K562 (cell line): Measurements from ENCODE around the gene HP1BP3. TPM values are rescaled to one million over a fixed set of nuclear protein-coding genes. Genes with fewer than 3 reads are reported as not detected.

ENCODE experiments used
- ATF1 ChIP-seq, 2 experiments: fragments of 450-650 bp in 1 of 2; IDR thresholded peaks; 2 replicates each; pipeline ENCODE4 v1.6.1; 2016; ENCODE audit warnings: missing compliant biosample characterization in 1 of 2, missing genetic modification characterization in 1 of 2
- C11orf30 ChIP-seq: fragments of 450-650 bp; IDR thresholded peaks from 2 replicates; pipeline ENCODE4 v1.6.1; 2016; ENCODE audit warnings: low read depth, mild to moderate bottlenecking
- CAMTA2 ChIP-seq: fragments of 250-450 bp; sonication (Bioruptor Pico); conservative IDR thresholded peaks from 2 replicates; pipeline ENCODE4 v1.5.1; 2022
- CBFA2T2 ChIP-seq: fragments of 450-650 bp; conservative IDR thresholded peaks from 2 replicates; pipeline ENCODE4 v1.6.1; 2017; ENCODE audit warnings: mild to moderate bottlenecking
- CXXC5 ChIP-seq: fragments of 250-450 bp; sonication (Bioruptor Pico); IDR thresholded peaks from 2 replicates; pipeline ENCODE4 v1.8.0; 2022; ENCODE audit warnings: inconsistent platforms, mild to moderate bottlenecking, moderate library complexity
- E2F8 ChIP-seq: fragments of 450-650 bp; IDR thresholded peaks from 2 replicates; pipeline ENCODE4 v1.7.1; 2018; ENCODE audit warnings: mild to moderate bottlenecking, low read depth; ENCODE audit not compliant: partially characterized antibody
- EHMT2 ChIP-seq: fragments of 450-650 bp; IDR thresholded peaks from 2 replicates; pipeline ENCODE4 v1.6.1; 2018; ENCODE audit warnings: antibody characterized with exemption
- PRDM10 ChIP-seq: fragments of 450-650 bp; IDR thresholded peaks from 2 replicates; pipeline ENCODE4 v1.6.1; 2018; ENCODE audit not compliant: partially characterized antibody
- RBBP5 ChIP-seq: fragments of 200-600 bp; sonication (generic); IDR thresholded peaks from 2 replicates; pipeline ENCODE4 v1.6.1; 2012; ENCODE audit warnings: borderline replicate concordance, mild to moderate bottlenecking, low read length, control low read depth, inconsistent platforms; ENCODE audit not compliant: insufficient read depth, poor library complexity, severe bottlenecking
- RBFOX2 ChIP-seq: fragments of 200-400 bp; formaldehyde crosslinking; IDR thresholded peaks from 2 replicates; pipeline ENCODE4 v1.6.1; 2017; ENCODE audit warnings: low read depth, mild to moderate bottlenecking, low read length, moderate library complexity
- SAP30 ChIP-seq: fragments of 200-600 bp; sonication (generic); IDR thresholded peaks from 2 replicates; pipeline ENCODE4 v1.6.1; 2012; ENCODE audit warnings: borderline replicate concordance, low read depth, mild to moderate bottlenecking, moderate library complexity, low read length, control low read depth, inconsistent platforms; ENCODE audit not compliant: insufficient read depth, poor library complexity, severe bottlenecking
- TAL1 ChIP-seq: fragments of 450-650 bp; IDR thresholded peaks from 2 replicates; pipeline ENCODE4 v1.6.1; 2016; ENCODE audit warnings: mild to moderate bottlenecking
- ZBTB1 ChIP-seq: sonication (generic); formaldehyde crosslinking; IDR thresholded peaks from 2 replicates; pipeline ENCODE4 v1.8.1; 2023; ENCODE audit warnings: missing genetic modification reagents, low read depth, mild to moderate bottlenecking, borderline replicate concordance
- ZBTB17 ChIP-seq: fragments of 450-650 bp; formaldehyde crosslinking; IDR thresholded peaks from 2 replicates; pipeline ENCODE4 v1.4.0; 2020; ENCODE audit warnings: mild to moderate bottlenecking
- ZNF764 ChIP-seq: fragments of 250-450 bp; sonication (Bioruptor Pico); IDR thresholded peaks from 2 replicates; pipeline ENCODE4 v1.4.0; 2020; ENCODE audit warnings: low read depth, mild to moderate bottlenecking, moderate library complexity
- polyA plus RNA-seq, 8 experiments: library from polyadenylated mRNA; depleted of rRNA in 4 of 8; stranded (reverse) in 5 of 8; unstranded in 3 of 8; fragments of >200 nt; fragmentation: Nextera tagmentation in 2 of 8; fragmentation: Illumina TruSeq in 1 of 8; extraction: Ambion mirVana in 2 of 8; extraction: Trizol in 1 of 8; gene quantifications; 2 replicates each; pipeline versions ENCODE4 v1.2.1 to v1.2.3, GENCODE V29; 2011 to 2014; ENCODE audit warnings: inconsistent platforms in 1 of 8, missing spikeins in 1 of 8
- total RNA-seq, 7 experiments: library from RNA; depleted of rRNA in 6 of 7; stranded (reverse); fragments of >200 nt in 6 of 7; fragmentation: Illumina TruSeq in 2 of 7; extraction: Trizol in 2 of 7; gene quantifications; 2 replicates each; pipeline versions ENCODE4 v1.2.1 to v1.2.3, GENCODE V29; 2011 to 2021; ENCODE audit warnings: low replicate concordance in 1 of 7
- TF ChIP-seq, protein P1 (sequence below): fragments of 250-450 bp; sonication (Bioruptor Pico); IDR thresholded peaks from 2 replicates; pipeline ENCODE4 v1.4.0; 2020; ENCODE audit warnings: borderline replicate concordance
- TF ChIP-seq, protein P2 (sequence below): sonication (generic); formaldehyde crosslinking; IDR thresholded peaks from 2 replicates; pipeline ENCODE4 v1.8.0; 2022; ENCODE audit warnings: mild to moderate bottlenecking, missing genetic modification reagents

The HP1BP3 gene
- total and polyA plus RNA-seq, 9 of the 15 experiments (the other 6 are each of a cell fraction or from before 2014, with no cell fraction given) = 57.3 to 513 (median 240) TPM

- TF ChIP-seq PRDM10 (no peak), CXXC5 (CRISPR knock-in tag) (peak; percentile 78), E2F8 (no peak), SAP30 (peak; percentile 87), ZBTB17 (no peak), CAMTA2 (CRISPR knock-in tag) (no peak), ZNF764 (CRISPR knock-in tag) (no peak), RBFOX2 (0 out of 2 replicates have a peak, but pooled peaks have one; percentile 23), TAL1 (no peak), RBBP5 (no peak), ZBTB1 (CRISPR knock-in tag) (peak; percentile 99), CBFA2T2 (no peak), ATF1 (CRISPR knock-in tag; IDR thresholded peaks at IDR 0.05) (no peak), ATF1 (tag; IDR thresholded peaks at IDR 0.05) (peak; percentile 49), EHMT2 (peak; percentile 95), C11orf30 (no peak)
- TF ChIP-seq, protein P1, sequence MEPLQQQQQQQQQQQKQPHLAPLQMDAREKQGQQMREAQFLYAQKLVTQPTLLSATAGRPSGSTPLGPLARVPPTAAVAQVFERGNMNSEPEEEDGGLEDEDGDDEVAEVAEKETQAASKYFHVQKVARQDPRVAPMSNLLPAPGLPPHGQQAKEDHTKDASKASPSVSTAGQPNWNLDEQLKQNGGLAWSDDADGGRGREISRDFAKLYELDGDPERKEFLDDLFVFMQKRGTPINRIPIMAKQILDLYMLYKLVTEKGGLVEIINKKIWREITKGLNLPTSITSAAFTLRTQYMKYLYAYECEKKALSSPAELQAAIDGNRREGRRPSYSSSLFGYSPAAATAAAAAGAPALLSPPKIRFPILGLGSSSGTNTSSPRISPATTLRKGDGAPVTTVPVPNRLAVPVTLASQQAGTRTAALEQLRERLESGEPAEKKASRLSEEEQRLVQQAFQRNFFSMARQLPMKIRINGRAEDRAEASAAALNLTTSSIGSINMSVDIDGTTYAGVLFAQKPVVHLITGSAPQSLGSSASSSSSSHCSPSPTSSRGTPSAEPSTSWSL (CRISPR knock-in tag) = no peak
- TF ChIP-seq, protein P2, sequence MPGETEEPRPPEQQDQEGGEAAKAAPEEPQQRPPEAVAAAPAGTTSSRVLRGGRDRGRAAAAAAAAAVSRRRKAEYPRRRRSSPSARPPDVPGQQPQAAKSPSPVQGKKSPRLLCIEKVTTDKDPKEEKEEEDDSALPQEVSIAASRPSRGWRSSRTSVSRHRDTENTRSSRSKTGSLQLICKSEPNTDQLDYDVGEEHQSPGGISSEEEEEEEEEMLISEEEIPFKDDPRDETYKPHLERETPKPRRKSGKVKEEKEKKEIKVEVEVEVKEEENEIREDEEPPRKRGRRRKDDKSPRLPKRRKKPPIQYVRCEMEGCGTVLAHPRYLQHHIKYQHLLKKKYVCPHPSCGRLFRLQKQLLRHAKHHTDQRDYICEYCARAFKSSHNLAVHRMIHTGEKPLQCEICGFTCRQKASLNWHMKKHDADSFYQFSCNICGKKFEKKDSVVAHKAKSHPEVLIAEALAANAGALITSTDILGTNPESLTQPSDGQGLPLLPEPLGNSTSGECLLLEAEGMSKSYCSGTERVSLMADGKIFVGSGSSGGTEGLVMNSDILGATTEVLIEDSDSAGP = no peak
These were observed 69.4 kb downstream of the HP1BP3 start, which contains the start of gene KIF17 (continued) for GRCh38 chr1:20717452-20718342.
